ENCODE measurements around the gene RCCD1. TPM values are rescaled to one million over a fixed set of nuclear protein-coding genes. Genes with fewer than 3 reads are reported as not detected.
"Not testable (repeated sequence)": the region's sequence is repeated elsewhere in the genome, so short reads cannot be mapped to it uniquely, and the experiment has no call there.

Gene RCCD1
- total RNA-seq, 6 experiments from 2014 or later, result 13.7 to 16.4 (median 14.2) TPM

DNA sequence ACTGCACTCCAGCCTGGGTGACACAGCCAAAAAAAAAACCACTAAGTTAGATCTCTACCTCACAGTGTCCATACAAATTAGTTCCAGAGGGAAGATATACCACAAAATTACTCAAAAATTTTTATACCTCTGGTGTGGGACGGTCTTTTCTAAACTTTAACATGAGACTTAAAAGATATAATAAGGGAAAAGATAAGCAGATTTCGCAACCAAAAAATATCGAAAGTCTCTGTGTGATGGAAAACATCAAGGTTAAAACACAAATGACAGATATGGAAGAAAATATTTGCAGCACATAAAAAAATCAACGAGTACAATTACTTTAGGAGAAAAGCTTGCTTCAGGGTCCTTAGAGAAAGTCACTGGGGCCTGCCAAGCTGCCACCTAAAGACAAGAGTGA lies 32.8 kb upstream of the RCCD1 start:
- Mint-ChIP-seq H3K27ac (no peak overlapping the region), H3K9me3 (no peaks in the 10 kb centered on the region), H3K4me3 (no peak overlapping the region), H3K4me1 (ENCODE audit: low read depth) (no peaks in the 10 kb centered on the region), H3K36me3 (ENCODE audit: low read depth) (peaks cover 5% of the 10 kb centered on the region), H3K27me3 (ENCODE audit: insufficient read depth) (no peaks in the 10 kb centered on the region)
- TF ChIP-seq, protein P1, sequence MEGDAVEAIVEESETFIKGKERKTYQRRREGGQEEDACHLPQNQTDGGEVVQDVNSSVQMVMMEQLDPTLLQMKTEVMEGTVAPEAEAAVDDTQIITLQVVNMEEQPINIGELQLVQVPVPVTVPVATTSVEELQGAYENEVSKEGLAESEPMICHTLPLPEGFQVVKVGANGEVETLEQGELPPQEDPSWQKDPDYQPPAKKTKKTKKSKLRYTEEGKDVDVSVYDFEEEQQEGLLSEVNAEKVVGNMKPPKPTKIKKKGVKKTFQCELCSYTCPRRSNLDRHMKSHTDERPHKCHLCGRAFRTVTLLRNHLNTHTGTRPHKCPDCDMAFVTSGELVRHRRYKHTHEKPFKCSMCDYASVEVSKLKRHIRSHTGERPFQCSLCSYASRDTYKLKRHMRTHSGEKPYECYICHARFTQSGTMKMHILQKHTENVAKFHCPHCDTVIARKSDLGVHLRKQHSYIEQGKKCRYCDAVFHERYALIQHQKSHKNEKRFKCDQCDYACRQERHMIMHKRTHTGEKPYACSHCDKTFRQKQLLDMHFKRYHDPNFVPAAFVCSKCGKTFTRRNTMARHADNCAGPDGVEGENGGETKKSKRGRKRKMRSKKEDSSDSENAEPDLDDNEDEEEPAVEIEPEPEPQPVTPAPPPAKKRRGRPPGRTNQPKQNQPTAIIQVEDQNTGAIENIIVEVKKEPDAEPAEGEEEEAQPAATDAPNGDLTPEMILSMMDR (IDR thresholded peaks at IDR 0.05), result no peak
- DNase-seq, result no peak

DNA sequence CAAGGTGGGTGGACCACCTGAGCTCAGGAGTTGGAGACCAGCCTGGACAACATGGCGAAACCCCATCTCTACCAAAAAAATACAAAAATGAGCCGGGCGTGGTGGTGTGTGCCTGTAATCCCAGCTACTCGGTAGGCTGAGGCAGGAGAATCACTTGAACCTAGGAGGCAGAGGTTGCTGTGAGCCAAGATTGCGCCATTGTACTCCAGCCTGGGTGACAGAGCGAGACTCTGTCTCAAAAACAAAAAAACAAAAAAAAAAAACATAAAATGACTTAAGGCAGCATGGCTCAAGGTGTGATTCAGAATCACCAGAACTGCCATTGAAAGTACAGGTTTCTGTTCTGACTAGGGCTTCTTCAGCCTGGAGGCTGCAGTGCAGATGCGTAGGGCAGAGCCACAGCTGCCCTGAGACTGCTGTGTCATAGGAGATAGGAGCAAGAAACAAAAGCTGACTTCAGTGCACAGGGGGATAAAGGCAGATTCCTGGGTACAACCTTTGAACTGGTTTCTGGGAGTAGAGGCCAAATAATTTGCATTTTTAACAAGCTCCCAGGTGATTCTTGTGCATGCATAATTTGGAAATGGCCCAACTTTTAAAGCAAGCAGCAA lies 31.9 kb upstream of the RCCD1 start:
- not testable (repeated sequence) for H3K4me1 Mint-ChIP-seq (ENCODE audit: low read depth)

DNA sequence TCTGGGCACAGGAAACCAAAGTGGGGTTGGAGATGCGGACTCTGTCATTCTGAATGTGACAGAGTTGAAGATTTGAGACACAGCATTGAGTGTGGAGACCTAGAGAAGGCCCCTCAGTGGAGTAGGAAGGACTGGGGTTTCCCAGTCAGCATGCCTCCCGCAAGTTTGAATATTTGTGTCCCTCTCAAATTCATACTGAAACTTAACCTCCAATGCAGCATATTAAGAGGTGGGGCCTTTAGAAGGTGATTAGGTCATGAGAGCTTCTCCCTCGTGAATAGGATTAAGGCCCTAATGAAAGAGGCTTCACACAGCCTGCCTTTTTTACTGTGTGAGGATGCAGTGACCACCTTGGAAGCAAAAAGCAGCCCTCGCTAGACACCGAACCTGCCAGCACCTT lies 30.3 kb upstream of the RCCD1 start:
- DNase-seq, result no peak
- Mint-ChIP-seq H3K4me3 (no peak overlapping the region), H3K27me3 (ENCODE audit: insufficient read depth) (no peaks in the 10 kb centered on the region), H3K36me3 (ENCODE audit: low read depth) (no peaks in the 10 kb centered on the region; the same call in 1 of the 2 replicates), H3K27ac (no peak overlapping the region), H3K4me1 (ENCODE audit: low read depth) (peaks cover 2% of the 10 kb centered on the region; the same call in 1 of the 2 replicates), H3K9me3 (no peaks in the 10 kb centered on the region)
- TF ChIP-seq, protein P1 (IDR thresholded peaks at IDR 0.05), result no peak

More for the DNA sequence above, 31.9 kb upstream of the RCCD1 start:
- H3K36me3 Mint-ChIP-seq (ENCODE audit: low read depth); H3K9me3 Mint-ChIP-seq; H3K4me3 Mint-ChIP-seq; H3K27ac Mint-ChIP-seq; H3K27me3 Mint-ChIP-seq (ENCODE audit: insufficient read depth); DNase-seq: not testable (repeated sequence)

DNA sequence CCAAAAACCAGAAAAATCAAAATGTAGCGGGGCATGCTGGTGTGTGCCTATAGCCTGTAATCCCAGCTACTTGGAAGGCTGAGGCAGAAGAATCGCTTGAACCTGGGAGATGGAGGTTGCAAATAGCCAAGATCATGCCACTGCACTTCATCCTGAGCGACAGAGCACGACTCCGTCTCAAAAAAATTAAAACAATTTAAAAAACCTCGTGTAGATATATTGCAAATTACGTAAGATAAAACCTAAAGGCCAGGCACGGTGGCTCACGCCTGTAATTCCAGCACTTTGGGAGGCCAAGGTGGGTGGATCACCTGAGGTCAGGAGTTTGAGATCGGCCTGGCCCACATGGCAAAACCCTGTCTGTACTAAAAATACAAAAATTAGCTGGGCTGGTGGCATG lies 27.9 kb upstream of the RCCD1 start:
- H3K4me1 Mint-ChIP-seq (ENCODE audit: low read depth), result peaks cover 25% of the 10 kb centered on the region
- H3K27ac Mint-ChIP-seq; DNase-seq; H3K36me3 Mint-ChIP-seq (ENCODE audit: low read depth); H3K27me3 Mint-ChIP-seq (ENCODE audit: insufficient read depth); H3K4me3 Mint-ChIP-seq; H3K9me3 Mint-ChIP-seq: not testable (repeated sequence)

DNA sequence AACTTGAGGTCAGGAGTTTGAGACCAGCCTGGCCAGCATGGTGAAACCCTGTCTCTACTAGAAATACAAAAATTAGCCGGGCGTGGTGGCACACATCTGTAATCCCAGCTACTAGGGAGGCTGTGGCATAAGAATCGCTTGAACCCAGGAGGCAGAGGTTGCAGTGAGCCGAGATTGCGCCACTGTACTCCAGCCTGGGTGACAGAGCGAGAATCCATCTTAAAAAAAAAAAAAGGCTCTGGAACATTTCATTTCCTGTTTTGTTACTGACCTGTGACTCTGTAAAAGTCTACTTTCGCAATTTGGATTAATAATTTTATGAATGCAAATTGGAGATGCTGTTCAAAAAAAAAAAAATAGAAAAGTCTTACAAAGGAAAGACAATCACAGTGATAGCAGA lies 26.6 kb upstream of the RCCD1 start:
- H3K4me3 Mint-ChIP-seq; H3K27me3 Mint-ChIP-seq (ENCODE audit: insufficient read depth); H3K36me3 Mint-ChIP-seq (ENCODE audit: low read depth); H3K27ac Mint-ChIP-seq; DNase-seq; H3K9me3 Mint-ChIP-seq: not testable (repeated sequence)
- peaks cover 33% of the 10 kb centered on the region for H3K4me1 Mint-ChIP-seq (ENCODE audit: low read depth)

DNA sequence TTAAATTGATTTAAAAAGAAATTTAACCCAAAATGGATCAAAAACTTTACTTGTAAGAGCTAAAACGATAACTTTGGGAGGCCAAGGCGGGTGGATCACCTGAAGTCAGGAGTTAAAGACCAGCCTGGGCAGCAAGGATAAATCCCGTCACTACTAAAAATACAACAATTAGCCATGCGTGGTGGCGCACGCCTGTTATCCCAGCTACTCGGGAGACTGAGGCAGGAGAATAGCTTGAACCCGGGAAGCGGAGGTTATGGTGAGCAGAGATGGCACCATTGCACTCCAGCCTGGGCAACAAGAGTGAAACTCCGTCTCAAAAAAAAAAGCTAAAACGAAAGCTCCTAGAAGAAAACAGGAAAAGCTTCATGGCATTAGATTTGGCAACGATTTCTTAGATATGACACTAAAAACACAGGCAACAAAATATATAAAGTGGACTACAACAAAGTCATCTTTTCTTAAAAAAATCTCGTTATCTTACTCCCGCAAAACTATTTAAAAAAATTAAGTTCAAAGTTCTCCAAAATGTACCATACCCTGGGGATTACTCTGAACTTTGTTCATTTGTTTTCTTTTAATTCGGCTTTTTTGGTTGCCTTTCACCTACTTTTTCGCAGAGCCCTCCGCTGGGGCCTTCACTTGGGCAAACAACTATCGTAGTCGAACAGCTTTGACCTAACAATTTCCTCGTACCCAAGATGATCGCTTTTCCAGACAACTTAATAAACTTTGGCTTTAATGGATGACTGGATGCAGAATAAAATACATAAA lies 25.3 kb upstream of the RCCD1 start:
- H3K27me3 Mint-ChIP-seq (ENCODE audit: insufficient read depth), result no peaks in the 10 kb centered on the region; the same call in 1 of the 2 replicates
- H3K4me3 Mint-ChIP-seq, result peak overlapping the region; percentile 87
- H3K27ac Mint-ChIP-seq, result peak overlapping the region; percentile 92
- DNase-seq, result no peak
- H3K36me3 Mint-ChIP-seq (ENCODE audit: low read depth), result no peaks in the 10 kb centered on the region
- H3K4me1 Mint-ChIP-seq (ENCODE audit: low read depth), result peaks cover 39% of the 10 kb centered on the region
- TF ChIP-seq, protein P1 (IDR thresholded peaks at IDR 0.05), result no peak
- H3K9me3 Mint-ChIP-seq, result no peaks in the 10 kb centered on the region

DNA sequence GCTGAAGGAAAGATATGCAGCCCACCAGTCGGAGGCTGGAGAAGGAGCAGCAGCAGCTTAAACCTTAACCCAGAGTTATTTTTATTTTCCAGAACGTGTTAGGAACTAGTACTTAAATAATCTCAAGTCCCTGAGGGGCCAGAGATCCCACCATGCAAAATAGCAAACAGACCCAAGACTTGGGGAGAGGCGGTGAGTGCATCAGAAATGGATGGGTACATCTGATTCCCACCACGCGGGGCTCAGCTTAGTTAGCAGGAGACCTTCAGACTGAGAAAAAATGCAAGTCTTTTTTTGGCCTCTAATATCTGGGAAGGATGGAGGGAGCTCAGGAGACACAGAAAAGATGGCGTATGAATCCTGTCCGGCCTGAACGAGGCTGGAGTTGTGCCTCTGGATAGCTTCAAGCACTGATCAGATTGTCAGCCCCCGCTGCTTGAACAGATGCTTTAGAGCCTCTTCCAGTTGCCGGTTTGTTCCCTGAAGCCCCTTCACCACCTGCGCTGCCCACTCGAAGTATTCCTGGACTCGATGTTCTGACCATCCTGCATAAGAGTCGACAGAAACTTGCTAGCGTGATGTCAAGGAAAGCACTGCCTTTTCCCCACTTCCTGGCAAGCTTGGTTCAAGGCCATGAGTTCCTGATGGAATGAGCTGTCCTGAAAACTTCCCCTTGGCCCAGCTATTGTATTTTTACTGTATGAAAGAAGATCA lies 23.7 kb upstream of the RCCD1 start:
- peaks cover 2% of the 10 kb centered on the region; the same call in 1 of the 2 replicates for H3K36me3 Mint-ChIP-seq (ENCODE audit: low read depth)
- peaks cover 45% of the 10 kb centered on the region for H3K4me1 Mint-ChIP-seq (ENCODE audit: low read depth)
- H3K27ac Mint-ChIP-seq, result peak overlapping the region; percentile 92
- no peak for DNase-seq
- peaks cover under 1% of the 10 kb centered on the region; the same call in 1 of the 2 replicates for H3K27me3 Mint-ChIP-seq (ENCODE audit: insufficient read depth)
- no peaks in the 10 kb centered on the region for H3K9me3 Mint-ChIP-seq
- TF ChIP-seq, protein P1 (IDR thresholded peaks at IDR 0.05), result no peak
- H3K4me3 Mint-ChIP-seq, result peak overlapping the region; percentile 94

All from HFFc6 (cell line).